ENCODE measurements around the gene CADPS.

The CADPS gene

GRCh38 chr3:62874711-62875557, at the start of gene CADPS:
CADPS (minus strand) TSS chr3:62875416; CDS start chr3:62875029, 387 bp downstream.
- DNase-seq: no peak

GRCh38 chr3:62923066-62923465, 47.9 kb upstream of the CADPS start:
- DNase-seq: no peak

GRCh38 chr3:62922326-62922725, 47.1 kb upstream of the CADPS start:
- DNase-seq: no peak

- no peak for DNase-seq
Measured at GRCh38 chr3:62920466-62920784, 45.2 kb upstream of the CADPS start.

GRCh38 chr3:62919784-62920465, 44.7 kb upstream of the CADPS start:
- DNase-seq: no peak

GRCh38 chr3:62918777-62919176, 43.6 kb upstream of the CADPS start:
- DNase-seq: no peak

GRCh38 chr3:62918131-62918530, 42.9 kb upstream of the CADPS start:
- no peak for DNase-seq

GRCh38 chr3:62911526-62911925, 36.3 kb upstream of the CADPS start:
- no peak for DNase-seq

- DNase-seq: no peak
Measured at GRCh38 chr3:62905331-62905730, 30.1 kb upstream of the CADPS start.

- DNase-seq: no peak
Measured at GRCh38 chr3:62898530-62899496, 23.6 kb upstream of the CADPS start.

GRCh38 chr3:62895901-62896300, 20.7 kb upstream of the CADPS start:
- no peak for DNase-seq

GRCh38 chr3:62892951-62893350, 17.7 kb upstream of the CADPS start:
- no peak for DNase-seq

GRCh38 chr3:62892045-62892444, 16.8 kb upstream of the CADPS start:
- DNase-seq: no peak

- DNase-seq: no peak
Measured at GRCh38 chr3:62888778-62889177, 13.6 kb upstream of the CADPS start.

GRCh38 chr3:62888180-62888579, 13.0 kb upstream of the CADPS start:
- no peak for DNase-seq

- no peak for DNase-seq
Measured at GRCh38 chr3:62885136-62885535, 9.9 kb upstream of the CADPS start.

- no peak for DNase-seq
Measured at GRCh38 chr3:62884096-62884870, 9.1 kb upstream of the CADPS start.

GRCh38 chr3:62882676-62883200, 7.5 kb upstream of the CADPS start:
- no peak for DNase-seq

GRCh38 chr3:62876064-62876463, 848 bp upstream of the CADPS start:
- DNase-seq: no peak

GRCh38 chr3:62875558-62876002, 364 bp upstream of the CADPS start:
- DNase-seq: no peak

GRCh38 chr3:62873761-62874710, 1.2 kb downstream of the CADPS start:
- no peak for DNase-seq
